Testis (tissue), 3 donors: ENCODE measurements around the gene LIN7C. TPM values are rescaled to one million over a fixed set of nuclear protein-coding genes. Genes with fewer than 3 reads are reported as not detected.

ENCODE experiments used
- DNase-seq: peaks from one replicate; pipeline ENCODE4 v3.0.0-alpha.2; 2019
- H3K27ac ChIP-seq, 2 donors: fragments of 200-600 bp; sonication (generic); one replicate each; pipeline ENCODE4 v1.5.1; 2019
- H3K27me3 ChIP-seq: fragments of 200-600 bp; sonication (generic); one replicate; pipeline ENCODE4 v1.5.1; 2019
- H3K36me3 ChIP-seq: fragments of 200-600 bp; sonication (generic); one replicate; pipeline ENCODE4 v1.5.1; 2017; ENCODE audit warnings: low read depth; ENCODE audit errors: missing control alignments
- H3K4me1 ChIP-seq: fragments of 200-600 bp; sonication (generic); one replicate; pipeline ENCODE4 v1.5.1; 2019
- H3K4me3 ChIP-seq, 2 donors: fragments of 200-600 bp; sonication (generic); one replicate each; pipeline ENCODE4 v1.5.1; 2017 to 2019
- H3K9me3 ChIP-seq: fragments of 200-600 bp; sonication (generic); one replicate; pipeline ENCODE4 v1.5.1; 2017
- POLR2A ChIP-seq: fragments of 450-650 bp; IDR thresholded peaks from one replicate; pipeline ENCODE4 v1.6.1; 2017; ENCODE audit warnings: antibody characterized with exemption, mild to moderate bottlenecking, moderate library complexity
- WGBS, 2 donors: methylation state at CpG; one replicate each; pipeline ENCODE4 v1.1.5; 2018; 5-methylcytosine and 5-hydroxymethylcytosine counted together
- intact Hi-C: fragments of 100-400 bp; cut with DNase I; formaldehyde crosslinking; loops from one replicate; pipeline ENCODE4 v1.15.1; 2023; ENCODE audit warnings: low total_unique reads
- polyA plus RNA-seq: library from polyadenylated mRNA; stranded (reverse); fragments of 350-450 nt; fragmentation: Illumina TruSeq; extraction: RNeasy Lipid Tissue Mini Kit (QIAGEN cat#74804); gene quantifications from one replicate; pipeline ENCODE4 v1.2.3, GENCODE V29; 2014; ENCODE audit warnings: low read depth, low replicate concordance; ENCODE audit not compliant: insufficient read depth
- total RNA-seq, 2 donors: library from RNA; depleted of rRNA; stranded (reverse); fragments of >200 nt; gene quantifications; one replicate each; pipeline ENCODE4 v1.2.3, GENCODE V29; 2016
- TF ChIP-seq, protein P1 (sequence below), 3 experiments: fragments of 450-650 bp in 2 of 3; fragments of 200-600 bp in 1 of 3; sonication (generic) in 1 of 3; IDR thresholded peaks; one replicate each; pipeline ENCODE4 v1.5.1; 2016 to 2019; ENCODE audit warnings: antibody characterized with exemption in 3 of 3, mild to moderate bottlenecking in 2 of 3, moderate library complexity in 1 of 3

The LIN7C gene
- total and polyA plus RNA-seq, 3 donors from 2014 or later: 6.9 to 23.1 (median 21.0) TPM

DNA sequence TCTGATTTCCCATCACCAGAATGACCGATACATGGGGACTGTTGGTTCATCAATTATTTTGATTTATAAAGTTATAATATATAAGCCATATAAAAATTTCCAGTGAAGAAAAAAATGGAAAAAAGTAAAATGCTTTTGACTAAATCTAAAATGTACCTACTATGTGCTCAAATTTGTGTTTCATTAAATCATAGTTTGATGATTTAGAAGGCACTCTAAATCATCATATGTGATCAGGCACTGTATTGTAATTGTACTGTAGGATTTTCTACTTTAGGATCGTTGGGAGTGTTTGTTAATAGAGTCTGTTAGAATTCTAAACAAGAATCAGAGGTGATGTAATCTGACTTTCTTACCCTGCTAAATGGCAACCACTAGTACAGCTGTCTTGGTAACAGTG lies 2.4 kb downstream of the LIN7C start:
- intact Hi-C loops: no loop called here
- TF ChIP-seq, protein P1, sequence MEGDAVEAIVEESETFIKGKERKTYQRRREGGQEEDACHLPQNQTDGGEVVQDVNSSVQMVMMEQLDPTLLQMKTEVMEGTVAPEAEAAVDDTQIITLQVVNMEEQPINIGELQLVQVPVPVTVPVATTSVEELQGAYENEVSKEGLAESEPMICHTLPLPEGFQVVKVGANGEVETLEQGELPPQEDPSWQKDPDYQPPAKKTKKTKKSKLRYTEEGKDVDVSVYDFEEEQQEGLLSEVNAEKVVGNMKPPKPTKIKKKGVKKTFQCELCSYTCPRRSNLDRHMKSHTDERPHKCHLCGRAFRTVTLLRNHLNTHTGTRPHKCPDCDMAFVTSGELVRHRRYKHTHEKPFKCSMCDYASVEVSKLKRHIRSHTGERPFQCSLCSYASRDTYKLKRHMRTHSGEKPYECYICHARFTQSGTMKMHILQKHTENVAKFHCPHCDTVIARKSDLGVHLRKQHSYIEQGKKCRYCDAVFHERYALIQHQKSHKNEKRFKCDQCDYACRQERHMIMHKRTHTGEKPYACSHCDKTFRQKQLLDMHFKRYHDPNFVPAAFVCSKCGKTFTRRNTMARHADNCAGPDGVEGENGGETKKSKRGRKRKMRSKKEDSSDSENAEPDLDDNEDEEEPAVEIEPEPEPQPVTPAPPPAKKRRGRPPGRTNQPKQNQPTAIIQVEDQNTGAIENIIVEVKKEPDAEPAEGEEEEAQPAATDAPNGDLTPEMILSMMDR (IDR thresholded peaks at IDR 0.05): no peak
- no peak for TF ChIP-seq POLR2A
- WGBS, 2 donors: 77 to 83% methylated on average over 2 of the region's 2 CpGs

DNA sequence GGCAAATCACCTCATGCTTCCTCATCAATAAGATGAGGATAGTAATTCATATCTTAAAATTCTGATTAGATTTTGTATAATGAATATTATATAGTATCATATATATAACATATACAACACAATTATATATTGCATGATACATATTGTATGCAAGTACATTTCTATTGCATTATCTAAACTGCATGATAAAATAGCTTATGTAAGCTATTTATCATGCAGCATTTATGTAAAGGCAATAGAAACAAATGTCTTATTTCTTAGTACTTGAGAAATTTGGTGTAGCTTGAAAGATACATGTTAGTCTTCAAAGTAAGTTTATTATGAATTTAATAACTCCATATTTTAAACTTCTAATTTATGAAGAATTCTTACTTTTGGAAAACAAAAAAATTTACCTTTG lies 5.5 kb downstream of the LIN7C start:
- Histone ChIP-seq H3K36me3 (no peaks in the 10 kb centered on the region), H3K27ac (no peak overlapping the region), H3K9me3 (no peaks in the 10 kb centered on the region), H3K27me3 (no peaks in the 10 kb centered on the region), H3K4me1 (peaks cover 10% of the 10 kb centered on the region), H3K4me3 (no peak overlapping the region)
- intact Hi-C loops: no loop called here
- TF ChIP-seq POLR2A: no peak
- TF ChIP-seq, protein P1 (IDR thresholded peaks at IDR 0.05): no peak
- DNase-seq: no peak

More for the DNA sequence above, 2.4 kb downstream of the LIN7C start:
- Histone ChIP-seq H3K9me3 (no peaks in the 10 kb centered on the region), H3K27ac (no peak overlapping the region), H3K4me3 (no peak overlapping the region), H3K36me3 (no peaks in the 10 kb centered on the region), H3K4me1 (peaks cover 16% of the 10 kb centered on the region), H3K27me3 (no peaks in the 10 kb centered on the region)
- DNase-seq: no peak

DNA sequence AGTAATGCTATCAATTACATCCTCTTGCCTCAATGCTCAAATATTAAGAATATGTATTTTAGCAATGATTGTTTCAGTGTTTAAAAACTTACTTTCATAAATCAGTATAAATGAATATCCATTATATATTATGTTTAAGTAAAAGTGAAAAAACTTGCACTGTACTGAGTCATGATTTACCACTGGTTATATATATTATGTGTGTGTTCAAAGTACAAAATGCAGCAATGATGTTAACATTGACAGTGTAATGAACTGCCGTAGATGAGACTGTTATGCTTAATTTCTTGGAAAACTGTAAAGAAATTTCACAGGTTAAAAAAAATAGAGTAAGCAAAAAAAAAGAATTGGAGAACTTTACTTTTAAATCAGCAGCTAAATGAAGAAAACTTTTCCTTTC lies 8.7 kb downstream of the LIN7C start:
- H3K36me3 ChIP-seq: no peaks in the 10 kb centered on the region
- H3K27me3 ChIP-seq: no peaks in the 10 kb centered on the region
- DNase-seq: no peak
- no peak overlapping the region for H3K4me3 ChIP-seq
- TF ChIP-seq POLR2A: no peak
- intact Hi-C loops: no loop called here
- H3K9me3 ChIP-seq: no peaks in the 10 kb centered on the region
- 82 to 91% methylated on average over 1 of the region's 1 CpG for WGBS, 2 donors
- H3K27ac ChIP-seq: no peak overlapping the region
- H3K4me1 ChIP-seq: no peaks in the 10 kb centered on the region

DNA sequence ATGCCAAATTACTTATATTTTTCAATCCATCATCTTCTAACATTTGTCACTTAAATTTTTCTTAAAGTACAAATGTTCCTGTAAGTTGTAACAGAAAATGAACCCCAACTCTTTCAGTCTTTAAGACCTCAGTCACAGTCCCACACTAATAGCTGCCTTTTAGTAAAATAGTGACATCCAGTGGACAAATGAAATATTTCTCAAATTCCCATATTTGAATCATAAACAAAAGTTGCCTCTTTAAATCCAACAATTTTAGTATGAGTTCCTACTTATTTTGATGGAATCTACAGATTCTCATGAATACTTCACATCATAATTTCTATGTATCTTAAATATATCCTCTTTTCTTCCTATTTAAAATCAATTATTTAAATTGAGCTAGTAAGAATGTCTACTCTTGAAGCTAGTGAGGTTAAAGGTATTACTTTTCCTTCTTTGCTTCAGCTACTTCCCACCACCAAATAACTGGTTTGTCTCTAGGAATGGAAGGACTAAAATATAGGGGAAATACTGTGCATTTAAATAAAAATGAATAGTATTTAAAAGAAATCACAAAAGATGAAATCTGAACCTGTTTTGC lies 9.2 kb downstream of the LIN7C start:
- Histone ChIP-seq H3K4me3 (no peak overlapping the region), H3K27ac (no peak overlapping the region), H3K27me3 (no peaks in the 10 kb centered on the region), H3K4me1 (no peaks in the 10 kb centered on the region), H3K9me3 (no peaks in the 10 kb centered on the region), H3K36me3 (no peaks in the 10 kb centered on the region)
- intact Hi-C loops: no loop called here
- TF ChIP-seq, protein P1 (IDR thresholded peaks at IDR 0.05): peak in 2 of 3 experiments; percentile 16 to 41
- TF ChIP-seq POLR2A: no peak
- no peak for DNase-seq

DNA sequence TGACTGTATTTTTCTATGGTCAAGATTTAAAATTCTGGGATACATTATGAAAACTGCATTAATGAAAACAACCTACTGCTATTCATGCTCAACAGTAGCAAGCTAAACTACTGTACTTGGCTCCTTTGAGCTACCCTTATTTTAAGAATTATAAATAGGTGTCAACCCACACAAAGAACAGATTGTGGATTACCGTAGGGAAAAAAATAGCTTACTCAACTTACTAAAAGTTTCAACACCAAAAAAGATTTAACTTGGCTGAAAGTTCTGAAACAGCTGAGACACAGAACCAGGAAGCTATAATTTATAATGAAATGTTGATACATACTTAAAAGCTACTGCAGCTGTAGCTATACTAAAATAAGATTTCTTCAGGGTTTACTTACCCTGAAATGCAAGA lies 10.1 kb downstream of the LIN7C start:
- no peak overlapping the region for H3K27ac ChIP-seq
- H3K9me3 ChIP-seq: no peaks in the 10 kb centered on the region
- DNase-seq: no peak
- 21 to 45% methylated on average over 1 of the region's 1 CpG for WGBS, 2 donors
- H3K4me3 ChIP-seq: no peak overlapping the region
- H3K27me3 ChIP-seq: no peaks in the 10 kb centered on the region
- TF ChIP-seq, protein P1 (IDR thresholded peaks at IDR 0.05): no peak
- no peak for TF ChIP-seq POLR2A
- no peaks in the 10 kb centered on the region for H3K4me1 ChIP-seq
- H3K36me3 ChIP-seq: no peaks in the 10 kb centered on the region
- intact Hi-C loops: no loop called here
